K562 (cell line): ENCODE data around the gene CCDC184. TPM values are rescaled to one million over a fixed set of nuclear protein-coding genes. Genes with fewer than 3 reads are reported as not detected.

Experiments used
- CBFA2T2 ChIP-seq: fragments of 450-650 bp; conservative IDR thresholded peaks from 2 replicates; pipeline ENCODE4 v1.6.1; 2017; ENCODE audit warnings: mild to moderate bottlenecking
- EP300 ChIP-seq: IDR thresholded peaks from 2 replicates; pipeline ENCODE4 v1.6.1; 2012; ENCODE audit warnings: low read length, improper control_type of control experiment
- KLF10 ChIP-seq: fragments of 250-450 bp; sonication (Bioruptor Pico); IDR thresholded peaks from 2 replicates; pipeline ENCODE4 v1.6.1; 2021; ENCODE audit warnings: matching md5 sums
- NFE2L1 ChIP-seq: fragments of 450-650 bp; IDR thresholded peaks from 2 replicates; pipeline ENCODE4 v1.6.1; 2016; ENCODE audit warnings: missing genetic modification characterization, low read depth, mild to moderate bottlenecking, missing compliant biosample characterization, moderate library complexity, borderline replicate concordance
- ZNF699 ChIP-seq: fragments of 250-450 bp; sonication (Bioruptor Pico); IDR thresholded peaks from 2 replicates; pipeline ENCODE4 v1.8.0; 2021; ENCODE audit warnings: mild to moderate bottlenecking, moderate library complexity; ENCODE audit not compliant: insufficient replicate concordance
- polyA plus RNA-seq, 8 experiments: library from polyadenylated mRNA; depleted of rRNA in 4 of 8; stranded (reverse) in 5 of 8; unstranded in 3 of 8; fragments of >200 nt; fragmentation: Nextera tagmentation in 2 of 8; fragmentation: Illumina TruSeq in 1 of 8; extraction: Ambion mirVana in 2 of 8; extraction: Trizol in 1 of 8; gene quantifications; 2 replicates each; pipeline versions ENCODE4 v1.2.1 to v1.2.3, GENCODE V29; 2011 to 2014; ENCODE audit warnings: inconsistent platforms in 1 of 8, missing spikeins in 1 of 8
- total RNA-seq, 7 experiments: library from RNA; depleted of rRNA in 6 of 7; stranded (reverse); fragments of >200 nt in 6 of 7; fragmentation: Illumina TruSeq in 2 of 7; extraction: Trizol in 2 of 7; gene quantifications; 2 replicates each; pipeline versions ENCODE4 v1.2.1 to v1.2.3, GENCODE V29; 2011 to 2021; ENCODE audit warnings: low replicate concordance in 1 of 7
- TF ChIP-seq, protein P1 (sequence below): sonication (generic); formaldehyde crosslinking; IDR thresholded peaks from 2 replicates; pipeline ENCODE4 v1.4.0; 2020; ENCODE audit warnings: mild to moderate bottlenecking, missing genetic modification reagents
- TF ChIP-seq, protein P2 (sequence below): fragments of 450-650 bp; IDR thresholded peaks from 2 replicates; pipeline ENCODE4 v1.6.1; 2016; ENCODE audit warnings: mild to moderate bottlenecking, moderate library complexity
- TF ChIP-seq, protein P3 (sequence below): IDR thresholded peaks from 3 replicates; pipeline ENCODE4 v1.6.1; 2011; ENCODE audit warnings: borderline replicate concordance, mild to moderate bottlenecking; ENCODE audit not compliant: insufficient read length, insufficient read depth
- TF ChIP-seq, protein P4 (sequence below): fragments of 150-350 bp; conservative IDR thresholded peaks from 2 replicates; pipeline ENCODE4 v1.6.1; 2014; ENCODE audit warnings: low read length

CCDC184 gene
- total and polyA plus RNA-seq, 9 of the 15 experiments (the other 6 are each of a cell fraction or from before 2014, with no cell fraction given), result 0.09 TPM; not detected in 8

DNA sequence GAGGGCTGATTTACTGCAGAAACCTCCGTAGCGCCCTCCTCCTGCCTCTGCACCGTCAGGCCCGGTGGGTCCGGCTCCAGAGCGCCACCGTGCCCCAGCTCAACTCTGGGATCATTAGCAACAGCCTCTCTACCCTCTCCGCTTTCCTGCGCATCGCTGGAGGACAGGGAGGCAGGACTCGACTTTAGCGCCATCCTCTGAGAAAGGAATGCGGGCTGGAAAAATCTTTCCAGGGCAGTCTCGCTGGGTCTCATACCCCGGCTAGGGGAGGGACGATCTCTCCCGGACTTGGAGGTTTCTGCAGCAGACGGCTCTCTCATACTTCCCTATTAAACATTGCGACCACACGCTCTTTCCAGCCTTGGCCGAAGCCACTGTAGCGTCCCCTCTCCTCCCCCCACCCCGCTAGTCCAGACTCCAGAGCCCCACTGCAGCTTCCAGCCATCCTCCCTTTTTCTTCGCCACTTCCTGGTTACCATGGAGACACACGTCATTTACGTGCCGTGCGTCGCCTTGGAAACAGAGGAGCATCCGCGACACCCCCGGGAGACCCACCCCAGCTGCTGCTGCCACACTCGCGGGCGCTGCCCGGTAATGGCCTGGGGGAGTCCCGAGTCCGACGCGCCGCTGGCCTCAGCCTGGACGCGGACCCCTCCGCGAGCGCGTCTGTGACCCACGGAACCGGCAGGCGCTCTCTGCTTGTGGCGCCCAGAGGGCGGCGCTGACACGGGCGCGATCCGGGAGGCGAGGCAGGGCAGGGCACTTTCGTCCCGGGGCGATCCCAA, at the start of gene CCDC184 (continued):
- no peak for TF ChIP-seq ZNF699 (CRISPR knock-in tag)
- TF ChIP-seq, protein P1, sequence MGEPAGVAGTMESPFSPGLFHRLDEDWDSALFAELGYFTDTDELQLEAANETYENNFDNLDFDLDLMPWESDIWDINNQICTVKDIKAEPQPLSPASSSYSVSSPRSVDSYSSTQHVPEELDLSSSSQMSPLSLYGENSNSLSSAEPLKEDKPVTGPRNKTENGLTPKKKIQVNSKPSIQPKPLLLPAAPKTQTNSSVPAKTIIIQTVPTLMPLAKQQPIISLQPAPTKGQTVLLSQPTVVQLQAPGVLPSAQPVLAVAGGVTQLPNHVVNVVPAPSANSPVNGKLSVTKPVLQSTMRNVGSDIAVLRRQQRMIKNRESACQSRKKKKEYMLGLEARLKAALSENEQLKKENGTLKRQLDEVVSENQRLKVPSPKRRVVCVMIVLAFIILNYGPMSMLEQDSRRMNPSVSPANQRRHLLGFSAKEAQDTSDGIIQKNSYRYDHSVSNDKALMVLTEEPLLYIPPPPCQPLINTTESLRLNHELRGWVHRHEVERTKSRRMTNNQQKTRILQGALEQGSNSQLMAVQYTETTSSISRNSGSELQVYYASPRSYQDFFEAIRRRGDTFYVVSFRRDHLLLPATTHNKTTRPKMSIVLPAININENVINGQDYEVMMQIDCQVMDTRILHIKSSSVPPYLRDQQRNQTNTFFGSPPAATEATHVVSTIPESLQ (CRISPR knock-in tag), result no peak
- TF ChIP-seq KLF10 (CRISPR knock-in tag), result no peak
- TF ChIP-seq, protein P2, sequence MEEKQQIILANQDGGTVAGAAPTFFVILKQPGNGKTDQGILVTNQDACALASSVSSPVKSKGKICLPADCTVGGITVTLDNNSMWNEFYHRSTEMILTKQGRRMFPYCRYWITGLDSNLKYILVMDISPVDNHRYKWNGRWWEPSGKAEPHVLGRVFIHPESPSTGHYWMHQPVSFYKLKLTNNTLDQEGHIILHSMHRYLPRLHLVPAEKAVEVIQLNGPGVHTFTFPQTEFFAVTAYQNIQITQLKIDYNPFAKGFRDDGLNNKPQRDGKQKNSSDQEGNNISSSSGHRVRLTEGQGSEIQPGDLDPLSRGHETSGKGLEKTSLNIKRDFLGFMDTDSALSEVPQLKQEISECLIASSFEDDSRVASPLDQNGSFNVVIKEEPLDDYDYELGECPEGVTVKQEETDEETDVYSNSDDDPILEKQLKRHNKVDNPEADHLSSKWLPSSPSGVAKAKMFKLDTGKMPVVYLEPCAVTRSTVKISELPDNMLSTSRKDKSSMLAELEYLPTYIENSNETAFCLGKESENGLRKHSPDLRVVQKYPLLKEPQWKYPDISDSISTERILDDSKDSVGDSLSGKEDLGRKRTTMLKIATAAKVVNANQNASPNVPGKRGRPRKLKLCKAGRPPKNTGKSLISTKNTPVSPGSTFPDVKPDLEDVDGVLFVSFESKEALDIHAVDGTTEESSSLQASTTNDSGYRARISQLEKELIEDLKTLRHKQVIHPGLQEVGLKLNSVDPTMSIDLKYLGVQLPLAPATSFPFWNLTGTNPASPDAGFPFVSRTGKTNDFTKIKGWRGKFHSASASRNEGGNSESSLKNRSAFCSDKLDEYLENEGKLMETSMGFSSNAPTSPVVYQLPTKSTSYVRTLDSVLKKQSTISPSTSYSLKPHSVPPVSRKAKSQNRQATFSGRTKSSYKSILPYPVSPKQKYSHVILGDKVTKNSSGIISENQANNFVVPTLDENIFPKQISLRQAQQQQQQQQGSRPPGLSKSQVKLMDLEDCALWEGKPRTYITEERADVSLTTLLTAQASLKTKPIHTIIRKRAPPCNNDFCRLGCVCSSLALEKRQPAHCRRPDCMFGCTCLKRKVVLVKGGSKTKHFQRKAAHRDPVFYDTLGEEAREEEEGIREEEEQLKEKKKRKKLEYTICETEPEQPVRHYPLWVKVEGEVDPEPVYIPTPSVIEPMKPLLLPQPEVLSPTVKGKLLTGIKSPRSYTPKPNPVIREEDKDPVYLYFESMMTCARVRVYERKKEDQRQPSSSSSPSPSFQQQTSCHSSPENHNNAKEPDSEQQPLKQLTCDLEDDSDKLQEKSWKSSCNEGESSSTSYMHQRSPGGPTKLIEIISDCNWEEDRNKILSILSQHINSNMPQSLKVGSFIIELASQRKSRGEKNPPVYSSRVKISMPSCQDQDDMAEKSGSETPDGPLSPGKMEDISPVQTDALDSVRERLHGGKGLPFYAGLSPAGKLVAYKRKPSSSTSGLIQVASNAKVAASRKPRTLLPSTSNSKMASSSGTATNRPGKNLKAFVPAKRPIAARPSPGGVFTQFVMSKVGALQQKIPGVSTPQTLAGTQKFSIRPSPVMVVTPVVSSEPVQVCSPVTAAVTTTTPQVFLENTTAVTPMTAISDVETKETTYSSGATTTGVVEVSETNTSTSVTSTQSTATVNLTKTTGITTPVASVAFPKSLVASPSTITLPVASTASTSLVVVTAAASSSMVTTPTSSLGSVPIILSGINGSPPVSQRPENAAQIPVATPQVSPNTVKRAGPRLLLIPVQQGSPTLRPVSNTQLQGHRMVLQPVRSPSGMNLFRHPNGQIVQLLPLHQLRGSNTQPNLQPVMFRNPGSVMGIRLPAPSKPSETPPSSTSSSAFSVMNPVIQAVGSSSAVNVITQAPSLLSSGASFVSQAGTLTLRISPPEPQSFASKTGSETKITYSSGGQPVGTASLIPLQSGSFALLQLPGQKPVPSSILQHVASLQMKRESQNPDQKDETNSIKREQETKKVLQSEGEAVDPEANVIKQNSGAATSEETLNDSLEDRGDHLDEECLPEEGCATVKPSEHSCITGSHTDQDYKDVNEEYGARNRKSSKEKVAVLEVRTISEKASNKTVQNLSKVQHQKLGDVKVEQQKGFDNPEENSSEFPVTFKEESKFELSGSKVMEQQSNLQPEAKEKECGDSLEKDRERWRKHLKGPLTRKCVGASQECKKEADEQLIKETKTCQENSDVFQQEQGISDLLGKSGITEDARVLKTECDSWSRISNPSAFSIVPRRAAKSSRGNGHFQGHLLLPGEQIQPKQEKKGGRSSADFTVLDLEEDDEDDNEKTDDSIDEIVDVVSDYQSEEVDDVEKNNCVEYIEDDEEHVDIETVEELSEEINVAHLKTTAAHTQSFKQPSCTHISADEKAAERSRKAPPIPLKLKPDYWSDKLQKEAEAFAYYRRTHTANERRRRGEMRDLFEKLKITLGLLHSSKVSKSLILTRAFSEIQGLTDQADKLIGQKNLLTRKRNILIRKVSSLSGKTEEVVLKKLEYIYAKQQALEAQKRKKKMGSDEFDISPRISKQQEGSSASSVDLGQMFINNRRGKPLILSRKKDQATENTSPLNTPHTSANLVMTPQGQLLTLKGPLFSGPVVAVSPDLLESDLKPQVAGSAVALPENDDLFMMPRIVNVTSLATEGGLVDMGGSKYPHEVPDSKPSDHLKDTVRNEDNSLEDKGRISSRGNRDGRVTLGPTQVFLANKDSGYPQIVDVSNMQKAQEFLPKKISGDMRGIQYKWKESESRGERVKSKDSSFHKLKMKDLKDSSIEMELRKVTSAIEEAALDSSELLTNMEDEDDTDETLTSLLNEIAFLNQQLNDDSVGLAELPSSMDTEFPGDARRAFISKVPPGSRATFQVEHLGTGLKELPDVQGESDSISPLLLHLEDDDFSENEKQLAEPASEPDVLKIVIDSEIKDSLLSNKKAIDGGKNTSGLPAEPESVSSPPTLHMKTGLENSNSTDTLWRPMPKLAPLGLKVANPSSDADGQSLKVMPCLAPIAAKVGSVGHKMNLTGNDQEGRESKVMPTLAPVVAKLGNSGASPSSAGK, result 0 out of 2 replicates have a peak, but pooled peaks have one; percentile 20
- no peak for TF ChIP-seq EP300
- TF ChIP-seq CBFA2T2, result no peak
- TF ChIP-seq, protein P3, sequence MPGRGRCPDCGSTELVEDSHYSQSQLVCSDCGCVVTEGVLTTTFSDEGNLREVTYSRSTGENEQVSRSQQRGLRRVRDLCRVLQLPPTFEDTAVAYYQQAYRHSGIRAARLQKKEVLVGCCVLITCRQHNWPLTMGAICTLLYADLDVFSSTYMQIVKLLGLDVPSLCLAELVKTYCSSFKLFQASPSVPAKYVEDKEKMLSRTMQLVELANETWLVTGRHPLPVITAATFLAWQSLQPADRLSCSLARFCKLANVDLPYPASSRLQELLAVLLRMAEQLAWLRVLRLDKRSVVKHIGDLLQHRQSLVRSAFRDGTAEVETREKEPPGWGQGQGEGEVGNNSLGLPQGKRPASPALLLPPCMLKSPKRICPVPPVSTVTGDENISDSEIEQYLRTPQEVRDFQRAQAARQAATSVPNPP, result no peak
- TF ChIP-seq, protein P4, sequence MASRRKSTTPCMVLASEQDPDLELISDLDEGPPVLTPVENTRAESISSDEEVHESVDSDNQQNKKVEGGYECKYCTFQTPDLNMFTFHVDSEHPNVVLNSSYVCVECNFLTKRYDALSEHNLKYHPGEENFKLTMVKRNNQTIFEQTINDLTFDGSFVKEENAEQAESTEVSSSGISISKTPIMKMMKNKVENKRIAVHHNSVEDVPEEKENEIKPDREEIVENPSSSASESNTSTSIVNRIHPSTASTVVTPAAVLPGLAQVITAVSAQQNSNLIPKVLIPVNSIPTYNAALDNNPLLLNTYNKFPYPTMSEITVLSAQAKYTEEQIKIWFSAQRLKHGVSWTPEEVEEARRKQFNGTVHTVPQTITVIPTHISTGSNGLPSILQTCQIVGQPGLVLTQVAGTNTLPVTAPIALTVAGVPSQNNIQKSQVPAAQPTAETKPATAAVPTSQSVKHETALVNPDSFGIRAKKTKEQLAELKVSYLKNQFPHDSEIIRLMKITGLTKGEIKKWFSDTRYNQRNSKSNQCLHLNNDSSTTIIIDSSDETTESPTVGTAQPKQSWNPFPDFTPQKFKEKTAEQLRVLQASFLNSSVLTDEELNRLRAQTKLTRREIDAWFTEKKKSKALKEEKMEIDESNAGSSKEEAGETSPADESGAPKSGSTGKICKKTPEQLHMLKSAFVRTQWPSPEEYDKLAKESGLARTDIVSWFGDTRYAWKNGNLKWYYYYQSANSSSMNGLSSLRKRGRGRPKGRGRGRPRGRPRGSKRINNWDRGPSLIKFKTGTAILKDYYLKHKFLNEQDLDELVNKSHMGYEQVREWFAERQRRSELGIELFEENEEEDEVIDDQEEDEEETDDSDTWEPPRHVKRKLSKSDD, result no peak
- TF ChIP-seq NFE2L1 (tag), result no peak
